Central memory CD8-positive, alpha-beta T cell (primary cell): ENCODE results near the gene STBD1.

Experiments used
- ATAC-seq: fragments of 150-1000 bp; cut with Tn5 transposase; replicated peaks from 2 replicates; pipeline ENCODE4 v1.10.0; 2022; ENCODE audit warnings: mild to moderate bottlenecking, moderate FRiP score, moderate number of reproducible peaks; ENCODE audit not compliant: poor library complexity, severe bottlenecking; ENCODE audit errors: extremely low read depth
- DNase-seq, 2 donors: peaks; one replicate each; pipeline ENCODE4 v3.0.0; 2021; ENCODE audit warnings: low spot score in 2 of 2
- H3K27ac Mint-ChIP-seq: one replicate; pipeline ENCODE4 v1.8.0; 2022; ENCODE audit warnings: low read depth, mild to moderate bottlenecking, moderate library complexity, mixed read lengths
- H3K27me3 Mint-ChIP-seq: one replicate; pipeline ENCODE4 v1.8.0; 2022; ENCODE audit warnings: mixed read lengths
- H3K36me3 Mint-ChIP-seq: one replicate; pipeline ENCODE4 v1.8.0; 2022; ENCODE audit warnings: mild to moderate bottlenecking, moderate library complexity, mixed read lengths; ENCODE audit not compliant: insufficient read depth
- H3K4me1 Mint-ChIP-seq: one replicate; pipeline ENCODE4 v1.8.0; 2022; ENCODE audit warnings: mixed read lengths
- H3K4me3 Mint-ChIP-seq: one replicate; pipeline ENCODE4 v1.8.0; 2022; ENCODE audit warnings: mild to moderate bottlenecking, moderate library complexity, mixed read lengths
- H3K9me3 Mint-ChIP-seq: one replicate; pipeline ENCODE4 v1.8.0; 2022; ENCODE audit warnings: mixed read lengths

Gene STBD1

DNA sequence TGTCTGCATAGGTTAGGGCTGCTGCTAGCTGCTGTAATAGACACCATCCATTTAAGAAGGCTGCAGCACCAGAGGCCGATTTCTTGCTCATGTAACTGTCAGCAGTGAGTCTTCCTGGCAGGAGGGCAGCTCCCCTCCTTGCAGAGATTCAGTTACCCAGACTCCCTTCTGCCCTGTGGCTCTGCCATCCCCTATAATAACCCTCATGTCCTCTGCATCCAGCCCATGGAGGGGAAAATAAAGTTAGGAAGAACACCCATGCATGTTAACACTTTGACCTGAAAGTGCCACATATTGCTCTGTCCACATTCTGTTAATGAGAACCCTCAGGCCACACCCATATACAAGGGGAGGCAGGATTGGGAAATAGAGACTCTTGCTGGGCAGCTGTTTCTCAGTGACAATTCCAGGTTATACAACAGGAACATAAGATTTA lies 5.4 kb downstream of the STBD1 start:
- peaks cover 18% of the 10 kb centered on the region for H3K27me3 Mint-ChIP-seq
- ATAC-seq (no peak), DNase-seq (no peak)
- H3K36me3 Mint-ChIP-seq, result peaks cover under 1% of the 10 kb centered on the region
- peaks cover 6% of the 10 kb centered on the region for H3K9me3 Mint-ChIP-seq
- peaks cover 12% of the 10 kb centered on the region for H3K4me1 Mint-ChIP-seq
- no peak overlapping the region for H3K27ac Mint-ChIP-seq
- no peak overlapping the region for H3K4me3 Mint-ChIP-seq

DNA sequence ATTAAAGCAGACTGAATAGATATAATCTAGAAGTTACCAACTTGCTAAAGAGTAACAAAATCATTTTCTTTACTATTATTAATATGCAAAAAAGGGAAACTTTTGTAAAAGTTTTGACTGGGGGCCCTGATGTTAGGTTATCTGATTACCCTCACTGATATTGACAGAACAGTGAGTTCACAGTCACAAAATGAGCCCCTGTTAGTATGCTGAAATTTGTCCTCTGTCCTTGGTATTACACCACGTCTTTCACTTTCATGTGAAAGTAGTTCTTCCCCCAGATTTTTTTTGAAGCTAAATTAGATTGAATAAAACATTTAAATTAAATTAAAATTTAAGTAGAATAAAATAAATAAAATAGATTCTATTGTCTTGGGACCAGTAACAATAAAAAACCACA lies 5.9 kb downstream of the STBD1 start:
- DNase-seq, result no peak
- ATAC-seq, result no peak
- no peak overlapping the region for H3K27ac Mint-ChIP-seq
- peaks cover 6% of the 10 kb centered on the region for H3K9me3 Mint-ChIP-seq
- H3K4me1 Mint-ChIP-seq, result peaks cover 12% of the 10 kb centered on the region
- peaks cover 22% of the 10 kb centered on the region for H3K27me3 Mint-ChIP-seq
- no peak overlapping the region for H3K4me3 Mint-ChIP-seq
- peaks cover 2% of the 10 kb centered on the region for H3K36me3 Mint-ChIP-seq

DNA sequence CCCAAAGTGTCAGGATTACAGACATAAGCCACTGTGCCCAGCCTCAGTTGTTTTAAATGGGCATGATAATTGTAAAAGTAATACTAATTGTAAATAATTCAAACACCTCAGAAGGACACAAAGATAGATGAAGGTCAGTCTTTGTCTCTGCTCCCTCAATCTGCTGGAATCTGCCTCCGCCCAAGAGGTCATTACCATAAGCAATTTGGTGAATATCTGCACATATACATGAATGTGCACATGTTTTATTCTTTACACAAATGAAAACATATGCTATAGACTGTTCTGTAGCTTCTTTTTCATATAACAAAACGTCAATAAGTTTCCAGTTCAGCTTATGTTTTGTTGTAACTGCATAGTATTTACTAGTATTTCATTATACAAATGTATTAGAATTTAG lies 7.0 kb downstream of the STBD1 start:
- Mint-ChIP-seq H3K9me3 (peaks cover 6% of the 10 kb centered on the region), H3K4me1 (peaks cover 10% of the 10 kb centered on the region), H3K4me3 (no peak overlapping the region), H3K36me3 (peaks cover 2% of the 10 kb centered on the region), H3K27ac (no peak overlapping the region), H3K27me3 (peaks cover 22% of the 10 kb centered on the region)
- ATAC-seq (no peak), DNase-seq (no peak)

DNA sequence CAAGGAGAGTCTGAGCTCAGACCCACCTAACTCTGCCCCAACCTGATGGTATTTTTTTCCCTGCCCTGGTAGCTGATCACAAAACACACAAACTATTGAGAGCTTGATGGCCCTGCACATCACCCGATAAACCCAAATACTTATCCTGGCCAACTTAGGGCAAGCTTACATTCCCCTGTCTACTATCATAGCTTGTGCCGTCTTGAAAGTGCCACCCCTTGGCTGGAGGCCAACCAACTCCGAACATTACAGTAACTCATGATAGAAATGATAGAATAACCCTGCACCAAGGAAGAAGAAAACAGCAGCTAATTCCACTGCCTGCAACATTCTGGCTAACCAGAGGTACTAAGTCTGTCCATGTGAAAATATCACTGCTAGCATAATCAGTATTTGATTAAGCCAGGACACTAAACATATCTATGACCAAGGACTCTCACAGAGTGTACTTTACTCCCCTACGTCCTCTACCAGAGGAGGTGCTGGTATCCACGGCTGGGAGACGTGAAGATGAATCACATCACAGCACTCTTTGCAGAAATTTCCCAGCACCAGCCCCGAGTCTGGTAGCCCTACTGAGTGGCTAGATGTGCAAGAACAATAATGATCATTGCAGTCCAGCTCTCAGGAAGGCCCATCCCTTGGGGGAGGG lies 8.9 kb downstream of the STBD1 start:
- ATAC-seq (no peak), DNase-seq (no peak)
- Mint-ChIP-seq H3K4me3 (no peak overlapping the region), H3K27ac (no peak overlapping the region), H3K36me3 (peaks cover 2% of the 10 kb centered on the region), H3K27me3 (peaks cover 22% of the 10 kb centered on the region), H3K4me1 (no peaks in the 10 kb centered on the region), H3K9me3 (peaks cover 6% of the 10 kb centered on the region)

DNA sequence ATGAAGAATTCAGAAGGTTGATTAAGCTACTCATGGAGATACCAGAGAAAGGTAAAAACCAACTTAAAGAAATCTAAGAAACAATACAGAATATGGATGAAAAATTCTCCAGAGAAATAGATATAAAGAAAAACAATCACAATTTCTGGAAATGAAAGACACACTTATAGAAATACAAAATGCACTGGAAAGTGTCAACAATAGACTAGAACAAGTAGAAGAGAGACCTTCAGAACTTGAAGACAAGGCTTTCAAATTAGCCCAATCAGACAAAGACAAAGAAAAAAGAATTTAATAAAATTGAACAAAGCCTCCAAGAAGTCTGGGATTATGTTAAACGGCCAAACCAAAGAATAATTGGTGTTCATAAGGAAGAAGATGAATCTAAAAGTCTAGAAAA lies 9.6 kb downstream of the STBD1 start:
- peaks cover 22% of the 10 kb centered on the region for H3K27me3 Mint-ChIP-seq
- H3K4me3 Mint-ChIP-seq, result no peak overlapping the region
- H3K27ac Mint-ChIP-seq, result no peak overlapping the region
- ATAC-seq (no peak), DNase-seq (no peak)
- H3K36me3 Mint-ChIP-seq, result peaks cover 2% of the 10 kb centered on the region
- peaks cover 6% of the 10 kb centered on the region for H3K9me3 Mint-ChIP-seq
- no peaks in the 10 kb centered on the region for H3K4me1 Mint-ChIP-seq

DNA sequence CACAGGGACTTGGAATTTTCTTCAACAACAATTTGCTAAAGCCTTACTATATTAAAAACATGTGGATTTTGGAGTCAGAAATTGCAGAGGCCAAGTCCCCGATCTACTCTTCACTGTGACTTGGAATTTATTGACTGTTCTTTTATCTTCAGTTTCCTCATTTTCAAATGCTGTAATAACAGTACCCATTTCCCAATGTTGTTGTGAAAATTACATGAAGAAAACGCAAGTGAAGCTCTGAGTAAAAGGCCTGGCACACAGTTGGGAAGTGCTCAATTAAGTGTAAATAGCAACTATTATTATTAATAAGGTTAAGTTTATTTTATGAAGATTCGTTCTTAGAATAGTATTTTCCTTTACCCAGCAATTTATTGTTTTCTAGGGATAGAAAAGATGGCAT lies 15.7 kb downstream of the STBD1 start:
- ATAC-seq (no peak), DNase-seq (no peak)
- Mint-ChIP-seq H3K9me3 (peaks cover 10% of the 10 kb centered on the region), H3K36me3 (no peaks in the 10 kb centered on the region), H3K4me1 (no peaks in the 10 kb centered on the region), H3K27me3 (peaks cover under 1% of the 10 kb centered on the region), H3K27ac (no peak overlapping the region), H3K4me3 (no peak overlapping the region)

DNA sequence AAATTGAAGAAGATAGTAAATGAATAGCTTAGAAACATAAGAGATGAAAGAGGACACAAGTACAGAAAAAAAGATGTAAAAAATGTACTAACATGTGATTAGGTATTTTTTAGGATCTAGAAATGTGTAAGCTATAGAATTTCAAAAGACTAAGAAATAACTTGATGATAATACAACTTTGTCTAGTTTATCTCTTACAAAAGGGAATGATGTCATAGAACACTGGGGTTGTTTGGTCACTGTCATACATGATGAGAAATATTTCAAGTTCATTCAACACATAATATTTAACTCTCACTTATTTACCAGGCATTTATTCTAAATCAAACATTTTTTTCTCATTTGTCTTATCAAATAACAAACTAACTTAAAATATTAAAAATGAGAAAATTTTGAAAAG lies 18.5 kb downstream of the STBD1 start:
- Mint-ChIP-seq H3K4me3 (no peak overlapping the region), H3K9me3 (peaks cover 10% of the 10 kb centered on the region), H3K4me1 (no peaks in the 10 kb centered on the region), H3K27me3 (no peaks in the 10 kb centered on the region), H3K27ac (no peak overlapping the region), H3K36me3 (no peaks in the 10 kb centered on the region)
- DNase-seq (no peak), ATAC-seq (no peak)

DNA sequence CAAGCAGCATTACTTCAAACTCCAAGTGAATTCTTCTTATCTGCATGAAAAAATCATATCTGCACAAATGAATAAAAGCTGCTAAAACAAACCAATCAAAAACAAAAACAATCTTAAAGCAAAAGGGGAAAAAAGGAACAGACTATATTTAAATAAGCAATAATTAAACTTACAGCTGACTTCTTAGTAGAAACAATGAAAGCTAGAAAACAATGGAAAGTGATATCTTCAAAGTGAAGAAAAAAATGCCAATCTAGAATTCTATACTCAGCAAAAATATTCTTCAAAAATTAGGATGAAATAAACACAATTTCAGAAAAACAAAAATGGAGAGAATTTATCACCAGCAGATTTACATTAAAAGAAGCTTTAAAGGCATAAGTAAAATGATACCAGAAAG lies 20.0 kb downstream of the STBD1 start:
- Mint-ChIP-seq H3K4me1 (peaks cover 3% of the 10 kb centered on the region), H3K27me3 (no peaks in the 10 kb centered on the region), H3K9me3 (peaks cover 10% of the 10 kb centered on the region), H3K4me3 (no peak overlapping the region), H3K36me3 (no peaks in the 10 kb centered on the region), H3K27ac (no peak overlapping the region)
- ATAC-seq (no peak), DNase-seq (no peak)

DNA sequence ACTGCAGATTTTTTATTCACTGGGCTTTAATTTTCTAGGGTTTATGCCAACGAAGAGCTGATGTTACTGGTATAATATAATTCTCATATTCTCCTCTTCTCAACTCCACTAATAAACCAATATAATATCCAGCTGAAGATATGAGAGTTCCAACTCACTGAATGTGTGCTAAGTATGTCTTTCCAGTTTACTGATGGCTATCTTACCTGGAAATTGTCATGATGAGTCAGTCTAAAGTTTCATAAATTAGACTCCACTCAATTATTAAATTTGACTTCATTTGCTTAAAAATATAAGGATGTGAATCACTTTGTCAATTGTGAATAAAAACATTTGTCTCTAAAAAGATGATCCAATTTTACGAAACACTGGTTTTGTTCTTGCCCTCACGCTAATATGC lies 28.4 kb downstream of the STBD1 start:
- Mint-ChIP-seq H3K27ac (no peak overlapping the region), H3K4me1 (peaks cover 6% of the 10 kb centered on the region), H3K27me3 (no peaks in the 10 kb centered on the region), H3K4me3 (no peak overlapping the region), H3K36me3 (no peaks in the 10 kb centered on the region), H3K9me3 (no peaks in the 10 kb centered on the region)
- DNase-seq (no peak), ATAC-seq (no peak)

DNA sequence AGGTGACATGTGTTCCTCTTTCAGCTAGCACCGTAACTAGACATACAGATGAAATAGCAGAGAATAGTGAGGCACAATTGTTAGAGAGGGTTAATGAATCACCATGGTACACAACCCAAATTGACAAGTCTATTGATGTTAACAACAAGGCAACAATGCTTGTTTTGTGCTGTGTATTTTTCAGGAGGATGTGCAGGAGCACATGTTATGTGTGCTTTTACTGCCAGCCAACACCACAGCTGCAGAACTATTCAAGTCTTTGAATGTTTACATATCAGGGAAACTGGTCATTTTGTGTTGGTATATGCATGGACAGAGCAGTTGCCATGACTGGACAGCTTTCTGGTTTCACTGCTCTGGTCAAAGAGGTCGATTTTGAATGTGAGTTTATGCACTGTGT lies 32.8 kb downstream of the STBD1 start:
- Mint-ChIP-seq H3K9me3 (no peaks in the 10 kb centered on the region), H3K27me3 (peaks cover 19% of the 10 kb centered on the region), H3K36me3 (no peaks in the 10 kb centered on the region), H3K4me3 (no peak overlapping the region), H3K27ac (no peak overlapping the region), H3K4me1 (no peaks in the 10 kb centered on the region)
- ATAC-seq (no peak), DNase-seq (no peak)

DNA sequence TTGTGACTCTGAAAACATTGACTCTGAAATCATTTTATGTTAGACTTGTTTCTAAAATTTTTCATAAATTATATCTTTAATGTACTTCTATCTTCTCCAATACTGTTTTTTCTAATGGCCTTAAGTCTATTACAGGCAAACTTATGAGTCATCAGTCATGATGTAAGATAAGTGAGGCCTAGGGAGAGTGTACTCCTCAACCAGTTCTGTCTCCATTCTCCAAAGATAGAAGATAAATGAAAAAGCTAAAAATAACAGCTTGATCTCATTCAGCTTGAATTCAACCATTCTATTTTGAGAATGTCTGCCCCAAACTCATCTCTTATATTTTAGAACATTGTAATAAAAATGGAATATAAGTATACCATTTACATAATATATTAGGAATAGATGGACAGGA lies 34.5 kb downstream of the STBD1 start:
- H3K9me3 Mint-ChIP-seq, result no peaks in the 10 kb centered on the region
- H3K27ac Mint-ChIP-seq, result no peak overlapping the region
- H3K4me3 Mint-ChIP-seq, result no peak overlapping the region
- ATAC-seq (no peak), DNase-seq (no peak)
- H3K36me3 Mint-ChIP-seq, result no peaks in the 10 kb centered on the region
- peaks cover 19% of the 10 kb centered on the region for H3K27me3 Mint-ChIP-seq
- H3K4me1 Mint-ChIP-seq, result no peaks in the 10 kb centered on the region

DNA sequence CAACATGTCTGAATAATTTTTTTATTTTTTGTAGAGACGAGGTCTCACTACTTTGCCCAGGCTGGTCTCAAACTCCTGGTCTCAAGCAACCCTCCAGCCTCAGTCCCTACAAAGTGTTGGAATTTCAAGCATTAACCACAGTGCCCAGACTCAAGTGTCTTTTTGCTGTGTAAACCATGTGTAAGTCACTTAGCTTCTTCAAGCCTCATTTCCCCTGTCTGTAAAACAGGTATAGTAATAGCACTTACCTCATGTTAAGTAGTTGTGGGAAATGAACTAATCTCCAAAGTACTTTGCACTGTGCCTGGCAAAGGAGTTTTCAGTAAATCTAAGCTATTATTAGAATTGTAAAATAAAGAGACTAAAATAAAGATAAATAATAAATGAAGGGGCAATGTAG lies 35.7 kb downstream of the STBD1 start:
- H3K4me1 Mint-ChIP-seq, result no peaks in the 10 kb centered on the region
- no peaks in the 10 kb centered on the region for H3K36me3 Mint-ChIP-seq
- peaks cover 19% of the 10 kb centered on the region for H3K27me3 Mint-ChIP-seq
- ATAC-seq, result no peak
- no peak for DNase-seq
- no peaks in the 10 kb centered on the region for H3K9me3 Mint-ChIP-seq
- no peak overlapping the region for H3K4me3 Mint-ChIP-seq
- H3K27ac Mint-ChIP-seq, result no peak overlapping the region

DNA sequence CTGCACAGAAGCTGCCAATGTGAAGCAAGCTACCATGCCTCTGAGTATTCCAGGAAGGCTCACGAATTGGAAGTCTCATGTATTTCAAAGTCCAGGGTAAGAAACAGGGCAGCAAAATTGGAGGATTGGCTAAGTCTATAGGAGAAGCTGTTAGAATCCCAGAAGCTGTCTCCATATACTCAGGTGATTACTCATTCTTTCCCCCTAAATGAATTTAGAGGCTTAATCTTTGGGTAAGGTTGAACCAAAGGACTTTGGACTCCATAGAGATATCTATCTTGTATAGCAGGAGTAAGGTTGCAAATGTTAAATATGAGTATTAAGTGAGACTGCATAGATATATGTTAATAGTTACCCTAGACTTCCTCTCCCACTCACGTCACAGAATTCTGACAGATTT lies 36.3 kb downstream of the STBD1 start:
- H3K4me3 Mint-ChIP-seq, result no peak overlapping the region

More for the DNA sequence above, 36.3 kb downstream of the STBD1 start:
- Mint-ChIP-seq H3K27me3 (peaks cover 19% of the 10 kb centered on the region), H3K36me3 (no peaks in the 10 kb centered on the region), H3K9me3 (no peaks in the 10 kb centered on the region), H3K4me1 (no peaks in the 10 kb centered on the region), H3K27ac (no peak overlapping the region)
- no peak for ATAC-seq
- no peak for DNase-seq
